Spleen (tissue), 7 donors: Measurements from ENCODE around the gene USHBP1.

Source experiments
- POLR2A ChIP-seq, 3 donors: fragments of 450-650 bp; IDR thresholded peaks; one replicate each; pipeline ENCODE4 v1.5.1; 2017; ENCODE audit warnings: antibody characterized with exemption in 3 of 3, mild to moderate bottlenecking in 1 of 3
- TF ChIP-seq, protein P1 (sequence below), 11 experiments: fragments of 200-600 bp in 7 of 11; fragments of 450-650 bp in 4 of 11; sonication (generic) in 4 of 11; IDR thresholded peaks in 8 of 11; conservative IDR thresholded peaks in 3 of 11; 1 replicate in 7 of 11; 2 replicates in 4 of 11; pipeline versions ENCODE4 v1.4.0 to v1.8.0; 2016 to 2021; ENCODE audit warnings: antibody characterized with exemption in 11 of 11, inconsistent platforms in 4 of 11, mild to moderate bottlenecking in 1 of 11
- donor health status: DM: no; HTN: no; CAD: no; lungs with moderate emphysema.
- donor health status: DM: no; HTN: no; CAD: no.
- donor health status: DM: no; HTN: no; CAD: no.

DNA sequence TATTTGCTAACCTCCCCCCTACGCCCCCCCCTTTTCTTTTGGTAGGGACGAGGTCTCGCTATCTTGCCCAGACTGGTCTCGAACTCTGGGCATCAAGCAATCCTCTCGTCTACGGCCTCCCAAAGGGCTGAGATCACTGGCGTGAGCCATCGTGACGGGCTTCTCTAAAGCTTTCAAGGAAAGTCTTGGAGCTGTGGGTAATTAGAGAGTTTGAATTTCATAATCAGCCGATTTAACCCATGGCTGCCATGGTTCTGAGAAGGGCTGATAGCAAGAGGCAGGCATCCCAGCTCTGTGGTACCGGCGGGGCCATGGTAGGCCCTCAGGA, 39.4 kb upstream of the USHBP1 start:
- TF ChIP-seq POLR2A (IDR thresholded peaks at IDR 0.05) = no peak
- TF ChIP-seq, protein P1, sequence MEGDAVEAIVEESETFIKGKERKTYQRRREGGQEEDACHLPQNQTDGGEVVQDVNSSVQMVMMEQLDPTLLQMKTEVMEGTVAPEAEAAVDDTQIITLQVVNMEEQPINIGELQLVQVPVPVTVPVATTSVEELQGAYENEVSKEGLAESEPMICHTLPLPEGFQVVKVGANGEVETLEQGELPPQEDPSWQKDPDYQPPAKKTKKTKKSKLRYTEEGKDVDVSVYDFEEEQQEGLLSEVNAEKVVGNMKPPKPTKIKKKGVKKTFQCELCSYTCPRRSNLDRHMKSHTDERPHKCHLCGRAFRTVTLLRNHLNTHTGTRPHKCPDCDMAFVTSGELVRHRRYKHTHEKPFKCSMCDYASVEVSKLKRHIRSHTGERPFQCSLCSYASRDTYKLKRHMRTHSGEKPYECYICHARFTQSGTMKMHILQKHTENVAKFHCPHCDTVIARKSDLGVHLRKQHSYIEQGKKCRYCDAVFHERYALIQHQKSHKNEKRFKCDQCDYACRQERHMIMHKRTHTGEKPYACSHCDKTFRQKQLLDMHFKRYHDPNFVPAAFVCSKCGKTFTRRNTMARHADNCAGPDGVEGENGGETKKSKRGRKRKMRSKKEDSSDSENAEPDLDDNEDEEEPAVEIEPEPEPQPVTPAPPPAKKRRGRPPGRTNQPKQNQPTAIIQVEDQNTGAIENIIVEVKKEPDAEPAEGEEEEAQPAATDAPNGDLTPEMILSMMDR (IDR thresholded peaks at IDR 0.05 in 8 of 11, conservative IDR thresholded peaks at IDR 0.05 in 3 of 11) = no peak
